KOPT-K1 (cell line): ENCODE data around the gene GALNT10.

Experiments
- H3K27ac ChIP-seq: fragments of 200-600 bp; sonication (generic); 2 replicates; pipeline ENCODE4 v1.5.1; 2016; ENCODE audit warnings: antibody characterized with exemption, mild to moderate bottlenecking, low read depth, low read length; ENCODE audit not compliant: poor library complexity, severe bottlenecking
- H3K36me3 ChIP-seq: fragments of 200-600 bp; sonication (generic); 2 replicates; pipeline ENCODE4 v1.5.1; 2017; ENCODE audit warnings: antibody characterized with exemption, mild to moderate bottlenecking, low read length, moderate library complexity; ENCODE audit not compliant: insufficient read depth
- H3K9me3 ChIP-seq: fragments of 200-600 bp; sonication (generic); 2 replicates; pipeline ENCODE4 v1.5.1; 2017; ENCODE audit warnings: antibody characterized with exemption, low read length, mild to moderate bottlenecking; ENCODE audit not compliant: insufficient read depth, poor library complexity, severe bottlenecking

GALNT10 gene

GRCh38 chr5:154373729-154374179 is 183.2 kb downstream of the GALNT10 start:
- Histone ChIP-seq H3K36me3 (no peaks in the 10 kb centered on the region), H3K27ac (no peak overlapping the region), H3K9me3 (no peaks in the 10 kb centered on the region)

GRCh38 chr5:154374264-154374663 is 183.7 kb downstream of the GALNT10 start:
- no peaks in the 10 kb centered on the region for H3K9me3 ChIP-seq
- H3K27ac ChIP-seq, result no peak overlapping the region
- H3K36me3 ChIP-seq, result no peaks in the 10 kb centered on the region

- Histone ChIP-seq H3K27ac (no peak overlapping the region), H3K36me3 (no peaks in the 10 kb centered on the region)
Observed at GRCh38 chr5:154375329-154376008, 184.9 kb downstream of the GALNT10 start.

GRCh38 chr5:154376481-154376880 is 185.9 kb downstream of the GALNT10 start:
- Histone ChIP-seq H3K9me3 (no peaks in the 10 kb centered on the region), H3K36me3 (no peaks in the 10 kb centered on the region), H3K27ac (no peak overlapping the region)

More at GRCh38 chr5:154375329-154376008, 184.9 kb downstream of the GALNT10 start:
- no peaks in the 10 kb centered on the region for H3K9me3 ChIP-seq

- H3K27ac ChIP-seq, result no peak overlapping the region
- no peaks in the 10 kb centered on the region for H3K36me3 ChIP-seq
- H3K9me3 ChIP-seq, result no peaks in the 10 kb centered on the region
Observed at GRCh38 chr5:154377754-154378533, 187.4 kb downstream of the GALNT10 start.

GRCh38 chr5:154380263-154380662 is 189.7 kb downstream of the GALNT10 start:
- no peaks in the 10 kb centered on the region for H3K9me3 ChIP-seq
- no peak overlapping the region for H3K27ac ChIP-seq
- H3K36me3 ChIP-seq, result no peaks in the 10 kb centered on the region

- H3K36me3 ChIP-seq, result no peaks in the 10 kb centered on the region
- H3K27ac ChIP-seq, result no peak overlapping the region
- no peaks in the 10 kb centered on the region for H3K9me3 ChIP-seq
Observed at GRCh38 chr5:154384480-154385235, 194.1 kb downstream of the GALNT10 start.

GRCh38 chr5:154385236-154385512 is 194.6 kb downstream of the GALNT10 start:
- H3K9me3 ChIP-seq, result no peaks in the 10 kb centered on the region
- H3K27ac ChIP-seq, result no peak overlapping the region
- no peaks in the 10 kb centered on the region for H3K36me3 ChIP-seq

GRCh38 chr5:154386952-154387629 is 196.6 kb downstream of the GALNT10 start:
- no peak overlapping the region for H3K27ac ChIP-seq
- no peaks in the 10 kb centered on the region for H3K9me3 ChIP-seq
- H3K36me3 ChIP-seq, result no peaks in the 10 kb centered on the region

- Histone ChIP-seq H3K9me3 (no peaks in the 10 kb centered on the region), H3K36me3 (no peaks in the 10 kb centered on the region), H3K27ac (no peak overlapping the region)
Observed at GRCh38 chr5:154388842-154389241, 198.3 kb downstream of the GALNT10 start.

GRCh38 chr5:154390096-154390495 is 199.6 kb downstream of the GALNT10 start:
- Histone ChIP-seq H3K36me3 (no peaks in the 10 kb centered on the region), H3K9me3 (no peaks in the 10 kb centered on the region), H3K27ac (no peak overlapping the region)

GRCh38 chr5:154390746-154391359 is 200.3 kb downstream of the GALNT10 start:
- no peaks in the 10 kb centered on the region for H3K9me3 ChIP-seq
- H3K36me3 ChIP-seq, result no peaks in the 10 kb centered on the region
- no peak overlapping the region for H3K27ac ChIP-seq

- Histone ChIP-seq H3K9me3 (no peaks in the 10 kb centered on the region), H3K36me3 (no peaks in the 10 kb centered on the region), H3K27ac (no peak overlapping the region)
Observed at GRCh38 chr5:154391788-154392187, 201.3 kb downstream of the GALNT10 start.

- Histone ChIP-seq H3K36me3 (no peaks in the 10 kb centered on the region), H3K27ac (no peak overlapping the region)
Observed at GRCh38 chr5:154393850-154394249, 203.3 kb downstream of the GALNT10 start.

More at GRCh38 chr5:154393850-154394249, 203.3 kb downstream of the GALNT10 start:
- H3K9me3 ChIP-seq, result no peaks in the 10 kb centered on the region
